ENCODE measurements around the gene MT1B.
"Not testable (repeated sequence)": the region's sequence is repeated elsewhere in the genome, so short reads cannot be mapped to it uniquely, and the experiment has no call there.

Gene MT1B

GRCh38 chr16:56637814-56638750, 13.6 kb upstream of the MT1B start, which contains the start of gene MT1A:
MT1A (plus strand) TSS chr16:56638666; CDS start chr16:56638739, 73 bp downstream.
- no peak for DNase-seq (ENCODE audit: low read depth in 2 of 2)

- DNase-seq (ENCODE audit: low read depth in 2 of 2) = no peak
Observed at GRCh38 chr16:56639045-56639444, 12.6 kb upstream of the MT1B start.

DNA sequence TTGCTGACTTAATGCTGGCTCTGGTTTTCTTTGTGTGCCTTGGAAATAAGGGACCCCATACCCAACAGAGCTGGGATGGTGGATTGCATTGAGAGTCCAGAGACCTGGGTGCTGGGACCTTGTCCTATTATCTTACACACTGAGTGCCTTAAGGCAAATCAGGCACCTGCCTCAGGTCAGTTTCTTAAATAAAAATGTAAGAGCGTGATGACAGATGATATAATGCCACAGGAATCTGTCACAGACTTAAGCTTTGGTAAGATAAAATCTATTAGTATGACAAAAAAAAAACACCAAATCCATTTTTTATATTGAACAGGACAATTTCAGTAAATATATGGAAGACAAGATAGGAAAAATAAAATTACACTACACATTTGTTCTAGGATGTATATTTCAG, 11.6 kb upstream of the MT1B start:
- DNase-seq (ENCODE audit: low read depth in 2 of 2) = no peak

DNA sequence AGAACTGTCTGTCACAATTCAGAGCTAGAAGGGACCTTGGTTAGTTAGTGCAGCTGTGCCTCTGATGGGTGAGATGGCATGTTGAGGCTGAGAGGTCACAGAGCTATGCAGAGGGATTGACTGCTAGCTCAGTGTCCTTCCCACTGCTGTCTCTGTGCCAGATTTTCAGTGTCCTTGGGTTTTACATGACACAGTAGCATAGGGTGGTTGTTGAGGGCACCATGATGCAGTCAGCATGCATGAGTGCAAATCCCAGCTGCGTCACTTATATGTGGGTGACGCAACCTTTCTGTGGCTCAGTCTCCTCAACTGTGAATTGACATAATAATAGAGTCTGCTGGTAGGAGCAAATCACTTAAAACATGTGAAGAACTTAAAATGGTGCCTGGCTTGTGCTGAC, 10.5 kb upstream of the MT1B start:
- DNase-seq (ENCODE audit: low read depth in 2 of 2) = no peak

GRCh38 chr16:56643080-56643778, 8.5 kb upstream of the MT1B start:
- peak; percentile 58 to 70 for DNase-seq (ENCODE audit: low read depth in 2 of 2)

- no peak for DNase-seq (ENCODE audit: low read depth in 2 of 2)
Observed at GRCh38 chr16:56643833-56644232, 7.9 kb upstream of the MT1B start.

DNA sequence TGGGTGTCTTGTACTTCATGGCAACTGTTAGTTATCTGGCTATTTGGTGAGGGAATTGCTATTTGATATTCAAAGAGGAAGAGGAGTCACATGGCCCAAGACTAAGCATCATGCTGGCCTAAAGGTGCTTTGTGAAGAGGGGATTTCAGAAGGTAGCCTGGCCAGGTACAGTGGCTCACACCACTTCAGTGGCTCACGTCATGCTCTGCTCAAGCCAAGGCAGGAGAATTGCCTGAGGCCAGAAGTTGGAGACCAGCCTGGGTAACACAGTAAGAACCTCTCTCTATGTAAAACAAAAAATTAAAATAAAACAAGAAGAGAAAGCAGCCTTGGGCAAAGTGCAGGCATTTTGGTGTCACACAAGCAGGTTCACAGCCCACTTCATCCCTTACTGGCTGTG, 6.4 kb upstream of the MT1B start:
- no peak for DNase-seq (ENCODE audit: low read depth in 2 of 2)

GRCh38 chr16:56645838-56646237, 5.8 kb upstream of the MT1B start:
- DNase-seq (ENCODE audit: low read depth in 2 of 2) = no peak

DNA sequence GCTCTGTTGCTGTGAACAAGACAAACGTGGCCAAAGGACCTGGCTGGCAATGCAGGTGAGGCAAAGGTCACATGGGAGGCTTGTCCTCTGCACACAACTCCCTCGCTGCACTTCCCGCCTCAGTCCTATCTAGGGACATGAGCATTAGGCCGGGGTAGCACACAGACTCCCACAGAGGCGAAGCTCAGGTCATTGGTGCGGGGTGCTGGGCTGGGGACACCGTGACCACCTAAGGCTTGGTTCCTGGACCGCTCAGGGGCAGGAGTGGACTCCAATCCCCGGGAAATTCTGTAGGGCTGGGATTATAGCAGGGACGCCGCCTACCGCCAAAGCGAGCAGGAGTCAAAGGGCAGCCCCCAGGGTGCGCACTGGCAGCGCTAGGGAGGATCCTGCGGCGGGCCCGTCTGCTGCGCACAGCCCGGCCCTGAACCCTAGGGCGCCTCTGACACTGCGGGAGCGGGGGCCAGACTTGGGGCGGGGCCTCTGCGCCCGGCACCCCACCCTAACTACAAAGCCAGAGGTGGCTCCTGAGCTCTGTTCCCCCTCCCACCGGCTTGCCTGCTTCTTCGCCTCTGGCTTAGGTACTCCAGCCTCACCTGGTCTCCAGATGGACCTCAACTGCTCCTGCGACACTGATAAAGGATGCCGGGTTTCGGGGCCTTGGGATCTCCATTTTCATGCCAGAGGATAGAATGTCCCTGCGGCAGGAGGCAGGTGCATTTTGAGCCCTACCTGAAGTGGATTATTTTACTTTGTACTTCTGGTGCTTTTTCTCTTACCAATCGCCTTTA, 3.9 kb upstream of the MT1B start:
- DNase-seq (ENCODE audit: low read depth in 2 of 2) = no peak

- no peak for DNase-seq (ENCODE audit: low read depth in 2 of 2)
Observed at GRCh38 chr16:56649271-56649670, 2.4 kb upstream of the MT1B start.

GRCh38 chr16:56649820-56650219, 1.9 kb upstream of the MT1B start:
- DNase-seq (ENCODE audit: low read depth in 2 of 2) = no peak

- no peak for DNase-seq (ENCODE audit: low read depth in 2 of 2)
Observed at GRCh38 chr16:56652600-56652999, 914 bp downstream of the MT1B start.

- no peak for DNase-seq (ENCODE audit: low read depth in 2 of 2)
Observed at GRCh38 chr16:56653218-56653617, 1.5 kb downstream of the MT1B start.

GRCh38 chr16:56657555-56658326, 6.1 kb downstream of the MT1B start, which contains the start of gene MT1F:
MT1F (plus strand) TSS chr16:56657959; CDS start chr16:56658059, 100 bp downstream.
- DNase-seq (ENCODE audit: low read depth in 2 of 2) = peak; percentile 55 to 73

DNA sequence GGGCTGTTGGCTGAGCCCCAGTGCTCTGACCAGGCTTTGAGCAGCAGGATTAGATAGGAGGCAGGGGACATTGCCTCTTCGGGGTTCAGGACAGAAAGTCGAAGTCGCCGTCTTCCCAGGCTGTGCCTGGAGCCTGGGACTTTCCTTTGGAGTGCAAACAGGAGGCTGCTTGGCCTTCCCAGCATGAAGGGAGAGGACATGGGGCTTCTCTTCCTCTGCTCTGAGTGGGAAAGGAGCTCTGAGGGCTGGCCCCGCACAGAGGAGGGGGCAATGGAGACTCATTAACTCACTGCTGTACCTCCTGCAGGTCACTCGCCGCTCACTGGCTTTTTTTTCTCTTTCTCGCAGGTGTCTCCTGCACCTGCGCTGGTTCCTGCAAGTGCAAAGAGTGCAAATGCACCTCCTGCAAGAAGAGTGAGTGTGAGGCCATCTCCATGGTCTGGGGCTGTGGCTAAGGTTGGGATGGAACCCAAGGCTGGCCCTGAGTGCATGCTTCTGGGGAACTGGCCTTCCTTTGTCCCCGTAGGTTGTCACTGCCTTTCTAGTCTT, 6.7 kb downstream of the MT1B start:
- DNase-seq (ENCODE audit: low read depth in 2 of 2) = no peak

DNA sequence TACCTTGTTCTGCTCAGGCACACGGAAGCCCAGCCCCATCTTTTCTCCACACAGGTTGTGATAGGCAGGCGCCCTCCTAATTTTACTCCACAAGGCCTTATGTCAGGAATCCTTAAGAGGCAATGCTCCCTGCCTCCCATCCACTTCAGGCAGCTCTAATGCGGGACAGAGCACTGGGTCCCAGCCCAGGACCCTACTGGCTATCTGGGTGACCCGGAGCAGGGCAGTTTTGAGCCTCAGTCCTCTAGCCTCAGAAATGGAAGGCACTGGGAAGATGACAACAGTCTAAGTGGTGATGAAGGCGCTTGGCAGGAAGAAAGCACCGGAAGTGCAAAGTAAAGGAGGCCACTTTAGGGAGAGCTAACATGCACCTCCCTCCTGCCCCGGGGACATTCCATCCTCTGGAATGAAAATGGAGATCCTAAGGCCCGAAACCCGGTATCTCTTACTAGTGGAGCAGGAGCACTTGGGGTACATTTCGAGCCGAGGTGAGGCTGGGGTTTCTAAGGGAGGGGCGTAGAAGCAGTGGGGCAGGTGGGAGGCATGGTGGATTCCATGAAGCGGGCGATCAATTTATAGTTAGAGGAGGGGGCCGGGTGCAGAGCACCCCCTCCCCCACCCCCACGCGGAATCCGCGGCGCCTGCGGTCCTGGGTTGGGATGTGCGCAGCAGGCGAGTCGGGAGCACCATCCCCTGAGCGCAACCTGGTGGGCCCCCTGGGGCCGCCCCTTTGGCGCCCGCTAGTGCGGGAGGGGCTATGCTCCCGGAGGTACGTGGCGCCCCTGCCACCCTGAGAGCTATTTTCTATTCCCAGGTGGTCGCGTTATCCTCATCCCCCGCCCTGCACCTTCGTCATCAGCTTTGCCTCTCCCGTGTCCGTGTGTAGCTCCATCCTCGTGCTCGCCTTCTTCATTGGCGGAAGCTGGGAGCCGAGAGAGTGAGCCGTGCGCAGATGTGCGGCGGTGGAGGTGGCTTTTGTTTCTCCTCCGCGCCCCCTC, 11.0 kb downstream of the MT1B start:
- DNase-seq (ENCODE audit: low read depth in 2 of 2) = no peak

GRCh38 chr16:56664506-56664905, 12.8 kb downstream of the MT1B start:
- no peak for DNase-seq (ENCODE audit: low read depth in 2 of 2)

DNA sequence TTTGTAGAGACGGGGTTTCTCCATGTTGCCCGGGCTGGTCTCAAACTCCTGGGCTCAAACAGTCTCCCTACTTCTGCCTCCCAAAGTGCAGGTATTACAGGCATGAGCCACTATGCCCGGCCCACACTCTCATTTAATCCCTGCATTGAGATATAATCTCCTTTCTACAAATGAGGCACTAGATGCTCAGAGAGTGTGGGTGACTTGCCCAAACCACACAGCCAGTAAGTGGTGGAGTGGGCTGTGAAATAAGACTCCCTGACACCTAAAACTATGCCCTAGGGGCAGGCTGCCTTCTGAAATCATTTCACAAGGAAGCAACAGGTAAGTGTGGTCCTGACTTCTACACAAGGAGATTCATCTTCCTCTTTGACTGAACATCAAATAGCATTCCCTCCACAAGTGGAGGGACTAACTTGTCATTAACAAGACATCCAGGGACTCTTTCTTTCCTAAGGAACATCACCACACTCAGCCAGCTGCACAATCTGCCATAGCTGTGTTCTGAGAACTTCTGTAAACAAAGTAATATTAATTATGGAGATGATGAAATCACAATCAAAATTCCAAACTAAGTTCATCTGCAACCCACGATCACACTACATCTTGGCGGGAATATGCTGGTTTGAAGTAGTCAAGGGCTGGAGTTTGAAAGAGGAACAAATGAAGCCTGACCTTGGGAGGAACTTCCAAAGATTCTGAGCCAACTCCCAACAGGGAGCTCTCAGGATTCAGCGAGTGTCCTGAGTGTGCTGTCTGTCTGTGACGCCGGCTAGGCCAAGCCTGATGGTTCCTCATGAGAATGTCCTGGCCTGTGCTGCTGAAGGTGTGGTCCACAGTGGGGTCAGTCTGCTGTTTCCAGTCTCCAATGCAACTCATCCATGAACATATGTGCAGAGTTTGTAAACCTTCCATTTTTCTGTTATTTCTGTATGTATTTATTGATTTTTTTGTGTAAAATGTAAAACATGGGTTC, 13.9 kb downstream of the MT1B start:
- DNase-seq (ENCODE audit: low read depth in 2 of 2) = not testable (repeated sequence)
